Hippocampal formation (tissue), 2 donors: ENCODE data around the gene ONECUT2.

Experiments used
- DNase-seq, 2 donors: peaks; one replicate each; lab custom pipeline; 2025; lab: John Stamatoyannopoulos, UW

The ONECUT2 gene

DNA sequence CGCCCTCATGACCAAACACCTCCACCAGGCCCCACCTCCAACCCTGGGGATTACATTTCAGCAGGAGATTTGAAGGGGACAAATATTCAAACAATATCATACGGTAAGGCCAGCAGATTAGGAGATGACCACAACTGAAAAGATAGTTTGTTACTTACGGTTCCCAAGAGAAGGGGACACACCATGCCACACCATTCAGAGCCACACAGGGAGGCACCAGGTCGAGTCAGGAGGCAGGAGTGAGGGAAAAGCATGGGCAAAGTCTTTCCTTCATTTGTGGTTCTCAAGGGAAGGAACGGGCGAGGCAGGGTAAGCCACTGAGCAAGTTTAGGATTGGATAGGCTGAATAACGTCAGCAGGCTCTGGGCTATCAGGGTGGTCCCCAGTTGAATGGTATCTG is 94.0 kb downstream of the ONECUT2 start:
- DNase-seq: no peak

DNA sequence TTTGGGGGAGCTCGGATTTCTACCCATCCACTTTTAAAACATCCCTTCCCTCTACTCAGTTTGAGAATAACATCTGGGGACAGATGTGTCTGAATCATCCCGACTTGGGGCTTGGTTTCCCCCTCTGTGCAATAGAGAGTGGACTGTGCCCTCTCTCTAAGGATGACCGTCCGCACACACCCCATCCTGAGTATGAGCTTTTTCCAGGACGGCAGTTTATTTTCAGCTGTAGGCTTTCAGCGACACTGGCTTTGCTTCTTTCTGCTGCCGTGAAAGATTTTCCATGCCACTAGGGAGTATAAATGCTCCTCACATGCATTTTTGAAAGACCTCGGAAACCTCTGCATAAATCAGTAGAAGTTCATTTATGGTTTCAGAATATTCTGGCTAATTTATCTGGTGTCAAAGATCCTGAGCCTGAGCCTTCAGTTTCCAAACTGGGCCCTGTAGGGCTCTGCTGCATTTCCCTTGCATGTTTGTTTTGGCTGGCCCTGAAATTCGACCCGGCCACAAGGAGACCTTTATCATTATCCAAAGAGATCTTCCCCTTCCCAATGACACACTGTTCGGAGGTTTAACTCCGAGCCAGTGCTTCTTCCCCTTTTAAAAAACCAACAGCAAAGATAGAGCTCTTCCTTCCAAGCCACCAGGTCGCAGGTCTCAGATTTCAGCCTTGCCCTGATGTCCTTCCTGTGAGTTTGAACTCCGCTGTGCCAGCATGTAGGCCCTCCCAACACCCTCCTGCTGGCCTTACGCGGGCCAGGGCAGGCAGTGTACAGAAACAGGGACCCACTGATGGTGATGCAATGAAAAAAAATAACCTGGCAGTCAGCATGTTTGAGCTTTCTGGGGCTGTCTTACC is 98.1 kb downstream of the ONECUT2 start:
- no peak for DNase-seq

DNA sequence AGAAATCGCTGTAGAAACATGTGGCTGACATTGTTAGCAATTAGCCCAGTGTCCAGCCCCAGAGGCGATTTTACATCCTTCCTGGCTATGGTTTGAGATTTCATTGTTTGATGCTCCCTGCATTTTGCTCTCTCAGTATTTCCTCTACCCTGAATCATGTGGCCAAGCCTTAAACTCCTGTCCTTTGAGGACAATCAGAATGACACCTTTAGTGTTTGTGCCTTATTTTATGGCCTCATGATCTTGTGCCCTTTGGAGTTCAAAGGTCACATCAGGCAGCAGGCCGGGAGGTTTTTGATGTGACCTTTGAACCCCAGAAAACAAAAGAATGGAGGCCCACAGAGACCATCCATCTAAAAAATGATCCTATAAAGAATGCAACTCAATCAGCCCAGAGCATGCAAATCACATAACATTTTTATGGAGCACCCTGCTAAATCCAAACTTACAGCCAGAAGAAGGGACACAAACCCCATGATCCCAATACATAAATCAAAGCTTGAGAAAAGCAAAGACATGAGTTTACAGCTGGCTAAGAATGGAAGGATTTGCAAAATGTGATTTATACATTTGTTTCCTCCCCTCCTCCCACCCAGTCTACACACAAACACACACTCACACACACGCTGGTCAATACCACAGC is 98.8 kb downstream of the ONECUT2 start:
- DNase-seq: no peak

DNA sequence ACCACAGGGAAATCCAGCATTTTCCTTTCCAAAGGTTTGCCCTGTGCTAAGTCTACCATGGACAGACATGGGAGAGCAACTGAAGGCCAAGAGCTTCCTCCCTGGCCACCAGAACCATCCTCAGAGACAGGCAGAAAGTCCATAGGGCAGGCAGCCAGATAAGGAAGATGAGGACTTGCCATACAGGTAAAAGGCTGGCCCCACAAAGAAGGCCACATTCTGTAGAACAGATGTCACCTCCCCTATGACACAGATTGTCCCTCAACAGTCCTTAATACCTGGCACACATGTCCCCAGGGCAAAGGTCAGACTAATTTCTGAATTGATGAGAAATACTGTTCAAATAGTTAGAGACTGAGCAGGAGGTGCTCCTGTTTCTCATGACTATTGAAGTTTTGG is 99.3 kb downstream of the ONECUT2 start:
- DNase-seq: no peak

DNA sequence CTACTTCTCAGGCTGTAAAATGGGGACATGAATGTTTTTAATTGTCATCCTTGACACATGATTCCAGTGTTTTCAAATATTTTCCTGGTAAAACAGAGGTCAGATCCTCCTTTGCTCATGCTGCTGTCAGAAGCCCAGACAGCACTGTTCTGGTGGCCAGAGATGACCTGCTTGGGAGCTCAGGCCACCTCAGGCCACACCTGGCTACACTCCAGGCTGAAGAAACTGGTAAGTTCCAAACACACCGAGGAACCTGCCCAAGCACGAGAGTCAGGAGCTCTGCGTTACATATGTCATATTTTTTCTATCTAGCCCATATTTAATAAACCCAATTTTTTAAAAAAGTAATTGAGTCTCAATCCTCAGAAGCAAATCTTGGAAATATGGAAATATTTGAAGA is 103.4 kb downstream of the ONECUT2 start:
- no peak for DNase-seq

DNA sequence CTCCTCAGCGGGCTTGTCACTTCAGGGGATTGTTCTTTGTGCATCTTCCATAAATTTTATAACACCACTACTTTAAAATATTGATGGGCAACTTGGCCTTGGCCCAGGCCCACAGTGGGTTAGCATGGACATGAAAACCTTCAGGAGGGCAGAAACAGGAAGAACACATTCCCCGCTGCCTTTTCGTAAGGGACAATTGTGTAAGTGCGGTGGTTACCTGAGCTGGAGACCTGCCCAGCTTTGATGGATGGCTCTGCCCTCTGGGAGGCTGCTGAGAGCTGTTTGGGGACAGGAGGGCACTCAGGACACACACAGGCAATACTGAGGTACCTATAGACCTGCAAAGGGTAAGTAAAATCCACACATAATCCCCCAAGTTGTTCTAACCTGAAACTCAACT is 104.5 kb downstream of the ONECUT2 start:
- no peak for DNase-seq
